BLaER1 (cell line): ENCODE data around the gene CX3CR1.
"Not testable (repeated sequence)": the region's sequence is repeated elsewhere in the genome, so short reads cannot be mapped to it uniquely, and the experiment has no call there.

Source experiments
- H3K27ac ChIP-seq: shearing (Covaris generic); formaldehyde crosslinking; 2 replicates; pipeline ENCODE4 v1.8.1; 2022
- H3K27me3 ChIP-seq: shearing (Covaris generic); formaldehyde crosslinking; 2 replicates; pipeline ENCODE4 v1.8.1; 2022
- H3K36me3 ChIP-seq: shearing (Covaris generic); formaldehyde crosslinking; 2 replicates; pipeline ENCODE4 v1.8.1; 2022
- H3K4me1 ChIP-seq: shearing (Covaris generic); formaldehyde crosslinking; 2 replicates; pipeline ENCODE4 v1.8.1; 2022
- H3K4me2 ChIP-seq: shearing (Covaris generic); formaldehyde crosslinking; 2 replicates; pipeline ENCODE4 v1.8.1; 2022
- H3K4me3 ChIP-seq: shearing (Covaris generic); formaldehyde crosslinking; 2 replicates; pipeline ENCODE4 v1.8.1; 2022
- H3K9ac ChIP-seq: shearing (Covaris generic); formaldehyde crosslinking; 2 replicates; pipeline ENCODE4 v1.8.1; 2022
- H3K9me3 ChIP-seq: shearing (Covaris generic); formaldehyde crosslinking; 2 replicates; pipeline ENCODE4 v1.8.1; 2022
- H4K20me1 ChIP-seq: shearing (Covaris generic); formaldehyde crosslinking; 2 replicates; pipeline ENCODE4 v1.8.1; 2022
- Cebpa-rat ChIP-seq: shearing (Covaris generic); IDR thresholded peaks from 2 replicates; pipeline ENCODE4 v1.8.1; 2022

Gene CX3CR1, protein sequence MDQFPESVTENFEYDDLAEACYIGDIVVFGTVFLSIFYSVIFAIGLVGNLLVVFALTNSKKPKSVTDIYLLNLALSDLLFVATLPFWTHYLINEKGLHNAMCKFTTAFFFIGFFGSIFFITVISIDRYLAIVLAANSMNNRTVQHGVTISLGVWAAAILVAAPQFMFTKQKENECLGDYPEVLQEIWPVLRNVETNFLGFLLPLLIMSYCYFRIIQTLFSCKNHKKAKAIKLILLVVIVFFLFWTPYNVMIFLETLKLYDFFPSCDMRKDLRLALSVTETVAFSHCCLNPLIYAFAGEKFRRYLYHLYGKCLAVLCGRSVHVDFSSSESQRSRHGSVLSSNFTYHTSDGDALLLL

DNA sequence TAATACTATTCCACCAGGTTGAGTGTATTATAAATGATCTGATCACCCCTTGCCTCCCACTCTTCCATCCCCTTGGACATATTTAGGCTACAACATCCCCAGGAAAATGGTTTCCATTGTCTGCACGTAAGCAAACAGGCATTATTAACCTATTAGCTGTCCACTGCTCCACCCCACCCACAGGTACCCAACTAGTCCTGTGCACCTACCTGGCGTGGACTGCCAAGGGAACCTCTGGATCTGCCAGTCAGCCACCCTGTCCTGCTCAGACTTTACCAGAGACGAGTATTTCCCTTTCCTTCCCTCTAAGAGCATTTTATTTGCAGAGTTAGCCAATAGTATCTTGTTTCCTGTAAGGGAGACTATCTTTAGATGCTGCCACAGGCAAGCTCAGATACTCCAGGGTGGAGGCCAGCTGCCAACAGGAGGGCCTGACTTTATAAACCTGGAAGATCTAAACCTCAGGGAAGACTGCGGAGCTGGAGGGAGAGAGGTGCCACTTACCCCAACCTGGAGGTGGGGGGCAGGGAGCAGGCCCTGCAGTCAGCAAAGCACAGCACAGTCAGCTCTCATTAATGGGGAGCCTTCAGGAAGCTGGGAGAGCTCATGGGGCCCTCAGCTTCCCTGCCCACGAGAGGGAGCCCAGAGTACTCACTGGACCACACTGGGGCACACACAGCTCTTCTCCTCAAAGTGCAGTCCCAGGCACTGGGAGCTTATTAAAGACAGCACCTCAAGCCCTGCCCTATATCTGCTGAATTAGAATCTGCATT lies at the start of gene CX3CR1:
TSS of gene CX3CR1 (minus strand) at position 292 of the 773 bp plus-strand sequence. CDS start 13,527 bp downstream, outside the sequence.
- Histone ChIP-seq H3K4me3 (no peak within 1 kb of the TSS), H3K4me2 (peak within 1 kb of the TSS; percentile 68), H3K27me3 (no peaks in the 10 kb centered on the region), H3K27ac (peak within 1 kb of the TSS; percentile 42; the same call in 1 of the 2 replicates), H3K4me1 (peaks cover 48% of the 10 kb centered on the region), H3K36me3 (no peaks in the 10 kb centered on the region), H3K9ac (peak within 1 kb of the TSS; percentile 39; the same call in 1 of the 2 replicates), H3K9me3 (no peaks in the 10 kb centered on the region), H4K20me1 (no peaks in the 10 kb centered on the region)
- TF ChIP-seq Cebpa-rat, result no peak

DNA sequence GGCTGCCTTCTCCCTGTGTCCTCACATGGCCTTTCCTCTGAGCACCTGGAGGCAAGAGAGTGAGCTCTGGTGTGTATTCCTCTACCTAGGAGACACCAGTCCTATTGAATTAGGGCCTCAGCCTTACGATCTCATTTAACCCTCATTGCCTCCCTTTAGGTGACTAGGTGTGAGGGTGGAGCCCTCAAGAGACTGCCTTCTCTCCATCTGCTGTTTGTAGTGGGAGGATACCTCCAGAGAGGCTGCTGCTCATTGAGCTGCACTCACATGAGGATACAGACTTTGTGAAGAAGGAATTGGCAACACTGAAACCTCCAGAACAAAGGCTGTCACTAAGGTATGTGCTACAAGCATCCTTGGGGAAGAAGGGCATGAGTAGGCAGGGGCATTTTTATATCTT lies 49.7 kb upstream of the CX3CR1 start, which contains the start of gene CCR8:
TSS of gene CCR8 (plus strand) at position 217 of the 400 bp plus-strand sequence. CDS start 2,623 bp downstream, outside the sequence.
- no peaks in the 10 kb centered on the region for H3K36me3 ChIP-seq
- H3K4me3 ChIP-seq, result no peak within 1 kb of the TSS
- H3K9me3 ChIP-seq, result no peaks in the 10 kb centered on the region
- H3K4me2 ChIP-seq, result no peak within 1 kb of the TSS
- no peaks in the 10 kb centered on the region for H3K27me3 ChIP-seq
- no peaks in the 10 kb centered on the region for H4K20me1 ChIP-seq
- H3K9ac ChIP-seq, result no peak within 1 kb of the TSS
- no peaks in the 10 kb centered on the region for H3K4me1 ChIP-seq
- no peak for TF ChIP-seq Cebpa-rat
- no peak within 1 kb of the TSS for H3K27ac ChIP-seq

DNA sequence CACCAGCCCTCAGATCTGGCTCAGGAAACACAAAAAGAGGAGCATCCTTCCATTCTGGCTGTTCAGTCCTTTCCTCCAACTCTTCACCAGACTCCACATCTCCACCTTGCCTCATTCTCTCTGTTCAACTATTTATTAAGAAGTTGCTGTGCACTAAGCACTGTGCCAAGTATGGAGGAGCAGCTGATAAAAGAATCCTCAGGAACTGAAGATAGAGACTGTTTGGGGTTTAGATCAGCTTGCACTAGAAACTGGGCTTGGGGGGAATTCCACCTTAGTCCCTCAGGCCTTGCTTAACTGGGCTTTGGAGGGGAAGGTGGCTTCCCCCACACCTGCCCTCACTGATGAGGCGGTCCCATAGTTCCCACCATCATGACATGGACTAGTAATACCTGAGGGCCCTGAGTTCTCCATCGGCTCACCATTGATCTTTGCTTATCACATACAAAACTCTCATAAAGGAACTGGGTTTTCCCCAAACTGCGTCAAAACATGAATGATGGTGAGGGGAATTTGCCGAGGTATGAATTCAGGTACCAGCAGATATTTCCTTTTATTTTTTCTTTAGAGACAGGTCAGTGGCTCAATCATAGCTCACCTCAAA lies 48.0 kb upstream of the CX3CR1 start:
- no peaks in the 10 kb centered on the region for H3K9me3 ChIP-seq
- no peak overlapping the region for H3K9ac ChIP-seq
- H4K20me1 ChIP-seq, result no peaks in the 10 kb centered on the region
- H3K27ac ChIP-seq, result no peak overlapping the region
- H3K4me3 ChIP-seq, result no peak overlapping the region
- H3K4me2 ChIP-seq, result no peak overlapping the region
- H3K27me3 ChIP-seq, result no peaks in the 10 kb centered on the region
- H3K36me3 ChIP-seq, result no peaks in the 10 kb centered on the region
- no peak for TF ChIP-seq Cebpa-rat
- H3K4me1 ChIP-seq, result no peaks in the 10 kb centered on the region

DNA sequence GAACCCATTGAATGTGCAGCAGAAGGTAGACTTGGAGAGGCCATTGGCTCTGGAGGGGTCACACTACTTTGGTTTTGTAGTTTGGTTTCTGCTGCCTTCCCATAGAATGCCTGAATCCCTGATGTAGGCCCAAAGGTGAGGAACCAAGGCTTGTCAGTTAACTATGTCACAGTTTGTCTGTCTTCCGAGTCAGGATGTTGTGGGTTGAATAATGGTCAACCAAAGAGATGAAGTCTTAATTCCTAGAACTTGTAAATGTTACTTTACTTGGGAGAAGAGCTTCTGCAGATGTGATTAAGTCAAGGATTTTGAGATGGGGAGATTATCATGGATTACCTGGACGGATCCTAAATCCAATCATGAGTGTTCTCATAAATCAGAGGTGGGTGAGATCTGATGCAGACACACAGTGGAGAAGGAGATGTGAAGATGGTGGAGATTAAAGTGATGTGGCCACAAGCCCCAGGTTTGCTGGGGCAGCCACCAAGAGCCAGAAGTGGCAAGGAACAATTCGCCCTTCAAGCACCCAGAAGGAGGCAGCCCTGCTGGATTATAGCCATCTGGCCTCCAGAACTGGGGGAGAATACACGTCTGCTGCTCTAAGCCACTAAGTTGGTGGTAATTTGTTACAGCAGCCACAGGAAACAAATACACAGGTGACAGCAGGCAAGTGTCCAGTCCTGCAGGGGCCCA lies 47.4 kb upstream of the CX3CR1 start:
- H3K9ac ChIP-seq, result no peak overlapping the region
- H3K27ac ChIP-seq, result no peak overlapping the region
- no peak overlapping the region for H3K4me2 ChIP-seq
- no peak for TF ChIP-seq Cebpa-rat
- no peaks in the 10 kb centered on the region for H4K20me1 ChIP-seq
- H3K27me3 ChIP-seq, result no peaks in the 10 kb centered on the region
- no peaks in the 10 kb centered on the region for H3K4me1 ChIP-seq
- H3K4me3 ChIP-seq, result no peak overlapping the region
- H3K9me3 ChIP-seq, result no peaks in the 10 kb centered on the region
- H3K36me3 ChIP-seq, result no peaks in the 10 kb centered on the region

DNA sequence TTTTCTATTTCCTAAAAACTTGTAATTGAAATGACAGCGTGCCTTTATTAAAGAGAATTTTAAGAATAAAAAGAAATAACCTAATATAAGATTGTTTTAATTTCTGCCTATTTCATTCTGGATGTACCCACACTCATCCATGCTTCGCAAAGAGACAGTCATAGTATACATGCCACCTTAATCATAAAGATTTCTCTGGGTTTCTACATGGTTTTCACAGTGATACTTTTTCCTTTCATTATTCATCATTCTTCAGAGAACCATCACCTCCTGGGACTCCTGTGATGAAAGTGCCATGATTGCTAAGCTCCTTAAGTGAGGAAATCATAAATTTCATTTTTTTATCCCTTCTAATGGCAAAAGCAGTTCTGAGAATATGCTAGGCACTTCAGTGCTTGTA lies 45.4 kb upstream of the CX3CR1 start:
- H3K9ac ChIP-seq, result no peak overlapping the region
- H3K27ac ChIP-seq, result no peak overlapping the region
- no peak overlapping the region for H3K4me3 ChIP-seq
- no peaks in the 10 kb centered on the region for H4K20me1 ChIP-seq
- no peaks in the 10 kb centered on the region for H3K36me3 ChIP-seq
- no peak overlapping the region for H3K4me2 ChIP-seq
- TF ChIP-seq Cebpa-rat, result no peak
- no peaks in the 10 kb centered on the region for H3K9me3 ChIP-seq
- no peaks in the 10 kb centered on the region for H3K27me3 ChIP-seq
- H3K4me1 ChIP-seq, result no peaks in the 10 kb centered on the region

DNA sequence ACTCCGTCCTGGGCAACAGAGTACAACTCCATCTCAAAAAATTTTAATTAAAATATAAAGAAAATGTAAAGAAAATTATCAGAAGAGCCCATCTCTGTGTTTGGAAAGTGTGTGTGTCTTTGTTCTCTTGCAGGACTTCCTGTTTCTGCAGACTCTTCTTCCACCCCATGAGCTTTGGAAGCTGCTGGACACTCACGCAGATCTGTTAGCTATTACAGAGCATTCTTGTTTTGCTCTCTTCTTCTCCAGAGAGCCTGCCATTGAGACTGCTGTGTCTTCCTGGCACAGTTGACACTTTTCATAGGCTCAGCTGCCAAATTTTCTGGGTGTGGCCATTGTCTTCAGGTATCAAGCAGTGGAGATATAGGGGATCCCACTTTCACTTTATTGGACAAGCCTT lies 43.7 kb upstream of the CX3CR1 start:
- no peaks in the 10 kb centered on the region for H3K9me3 ChIP-seq
- H3K4me2 ChIP-seq, result no peak overlapping the region
- H4K20me1 ChIP-seq, result no peaks in the 10 kb centered on the region
- H3K4me3 ChIP-seq, result no peak overlapping the region
- no peak overlapping the region for H3K27ac ChIP-seq
- no peak overlapping the region for H3K9ac ChIP-seq
- H3K36me3 ChIP-seq, result no peaks in the 10 kb centered on the region
- no peak for TF ChIP-seq Cebpa-rat
- no peaks in the 10 kb centered on the region for H3K27me3 ChIP-seq
- no peaks in the 10 kb centered on the region for H3K4me1 ChIP-seq

DNA sequence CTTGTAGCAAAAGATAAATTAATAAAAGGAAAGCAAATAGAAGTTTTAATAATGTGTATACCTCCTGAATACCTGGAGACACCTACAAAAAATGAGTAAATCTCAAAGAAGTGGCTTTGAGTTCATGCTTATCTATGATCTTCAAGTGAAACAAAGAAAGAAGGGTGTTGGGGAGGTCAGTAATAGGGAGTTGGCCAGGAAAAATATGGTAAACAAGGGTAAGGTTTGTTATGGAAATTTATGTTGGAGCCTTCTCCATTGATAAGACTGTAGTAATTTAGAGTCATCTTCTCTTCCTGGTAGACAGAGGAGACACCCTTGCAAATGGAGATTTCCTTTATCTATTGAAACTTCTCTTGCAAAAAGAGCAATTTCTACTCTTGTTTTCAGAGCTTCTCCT lies 43.1 kb upstream of the CX3CR1 start:
- Histone ChIP-seq H3K4me1 (no peaks in the 10 kb centered on the region), H3K9me3 (no peaks in the 10 kb centered on the region), H3K36me3 (no peaks in the 10 kb centered on the region), H3K4me3 (no peak overlapping the region), H3K27ac (no peak overlapping the region), H4K20me1 (no peaks in the 10 kb centered on the region), H3K9ac (no peak overlapping the region), H3K27me3 (no peaks in the 10 kb centered on the region), H3K4me2 (no peak overlapping the region)
- no peak for TF ChIP-seq Cebpa-rat

DNA sequence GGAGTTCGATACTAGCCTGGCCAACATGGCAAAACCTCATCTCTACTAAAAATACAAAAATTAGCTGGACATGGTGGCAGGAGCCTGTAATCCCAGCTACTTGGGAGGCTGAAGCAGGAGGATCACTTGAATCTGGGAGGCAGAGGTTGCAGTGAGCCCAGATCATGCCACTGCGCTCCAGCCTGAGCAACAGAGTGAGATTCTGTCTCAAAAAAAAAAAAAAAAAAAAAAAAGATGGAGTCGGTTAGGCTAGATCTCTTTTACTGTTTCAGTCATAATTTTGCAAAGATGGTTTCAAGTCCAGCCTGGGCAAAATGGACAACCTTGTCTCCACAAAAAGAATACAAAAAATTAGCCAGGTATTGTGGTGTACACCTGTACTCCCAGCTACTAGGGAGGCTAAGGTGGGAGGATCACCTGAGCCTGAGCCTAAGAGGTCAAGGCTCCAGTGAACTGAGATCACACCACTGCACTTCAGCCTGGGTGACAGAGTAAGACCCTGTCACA lies 42.4 kb upstream of the CX3CR1 start:
- not testable (repeated sequence) for H3K4me3 ChIP-seq, H4K20me1 ChIP-seq, H3K36me3 ChIP-seq, H3K4me2 ChIP-seq, H3K9me3 ChIP-seq, H3K4me1 ChIP-seq, H3K27ac ChIP-seq, H3K27me3 ChIP-seq, H3K9ac ChIP-seq

DNA sequence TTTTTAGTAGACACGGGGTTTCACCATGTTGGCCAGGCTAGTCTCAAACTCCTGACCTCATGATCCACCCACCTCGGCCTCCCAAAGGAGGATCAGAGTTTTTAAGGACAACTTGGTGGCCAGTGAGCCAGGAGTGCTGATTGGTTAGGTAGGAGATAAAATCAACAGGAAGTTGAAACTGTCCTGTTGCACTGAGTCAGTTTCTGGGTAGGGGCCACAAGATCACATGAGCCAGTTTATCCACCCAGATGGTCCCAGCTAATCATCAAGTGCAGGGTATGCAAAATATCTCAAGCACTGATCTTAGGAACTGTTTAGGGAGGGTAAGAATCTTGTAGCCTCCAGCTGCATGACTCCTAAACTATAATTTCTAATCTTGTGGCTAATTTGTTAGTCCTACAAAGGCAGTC lies 41.7 kb upstream of the CX3CR1 start:
- not testable (repeated sequence) for H3K36me3 ChIP-seq, H4K20me1 ChIP-seq

More for the DNA sequence above, 41.7 kb upstream of the CX3CR1 start:
- not testable (repeated sequence) for H3K9me3 ChIP-seq, H3K4me1 ChIP-seq, H3K4me2 ChIP-seq, H3K4me3 ChIP-seq, H3K27me3 ChIP-seq, H3K27ac ChIP-seq, H3K9ac ChIP-seq
